Myocyte (in vitro differentiated cells): ENCODE measurements around the gene LRP8. TPM values are rescaled to one million over a fixed set of nuclear protein-coding genes. Genes with fewer than 3 reads are reported as not detected.
"Not testable (repeated sequence)": the region's sequence is repeated elsewhere in the genome, so short reads cannot be mapped to it uniquely, and the experiment has no call there.

Experiments
- DNase-seq: peaks from one replicate; pipeline ENCODE4 v3.0.0-alpha.2; 2012; ENCODE audit warnings: low read depth
- total RNA-seq: library from RNA; depleted of rRNA; stranded (reverse); fragments of >200 nt; gene quantifications from 2 replicates; pipeline ENCODE4 v1.2.3, GENCODE V29; 2014

The LRP8 gene
- total RNA-seq, 1 donor from 2014 or later = 38.0 TPM

DNA sequence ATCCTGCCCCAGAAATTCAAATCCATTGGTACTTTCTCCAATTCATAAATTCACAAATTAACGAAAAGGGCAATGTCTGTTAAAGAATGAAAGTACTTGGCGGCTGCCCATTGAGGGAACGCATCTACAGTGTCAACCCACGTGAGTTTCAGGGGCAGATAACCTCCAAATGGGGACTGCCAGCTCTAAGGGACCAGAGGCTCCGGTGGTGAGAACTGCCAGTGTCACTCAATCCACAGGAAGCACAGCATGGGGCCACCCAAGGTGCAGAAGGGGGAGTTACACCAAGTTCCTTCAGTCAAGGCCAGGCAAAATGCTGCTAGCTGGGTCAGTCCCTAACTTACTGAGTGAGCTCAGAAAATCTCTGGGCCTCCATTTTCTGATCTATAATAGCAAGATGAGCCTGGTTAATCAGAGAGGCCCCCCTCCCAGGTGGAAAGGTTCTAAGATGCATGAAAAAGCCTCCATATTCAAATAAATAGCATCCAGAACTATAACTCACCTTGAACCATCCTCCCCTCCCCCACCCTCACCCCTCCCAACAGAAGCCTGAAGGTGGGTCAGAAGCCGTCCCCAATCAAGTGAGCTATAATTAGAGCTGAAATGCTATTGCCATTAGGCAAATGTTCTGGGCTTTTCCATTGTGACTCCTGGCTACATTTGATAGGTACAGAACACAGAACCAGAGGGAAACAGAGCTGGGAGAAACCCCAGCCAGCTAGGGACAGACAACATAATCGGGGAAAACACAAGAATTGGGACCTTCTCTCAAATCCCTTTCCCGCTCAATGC, 41.7 kb downstream of the LRP8 start:
- DNase-seq = no peak

DNA sequence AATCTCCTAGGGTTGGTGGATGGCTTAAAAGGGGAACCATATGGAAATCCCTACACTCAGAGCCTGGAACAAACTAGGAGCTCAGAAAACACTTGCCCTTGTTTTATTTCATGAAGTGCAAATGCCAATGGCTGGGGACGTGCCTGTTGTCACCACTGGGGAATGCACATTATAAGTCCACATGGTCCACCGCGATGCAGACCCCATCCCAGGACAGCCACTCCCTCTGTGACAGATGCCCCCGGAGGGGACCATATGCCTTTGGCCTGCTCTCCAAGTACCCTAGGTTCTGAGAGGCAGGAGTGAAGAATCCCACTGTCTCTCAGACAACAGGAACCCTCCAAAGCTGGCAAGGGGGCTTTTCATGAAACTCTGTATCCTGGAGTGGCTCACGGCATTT, 42.3 kb downstream of the LRP8 start:
- DNase-seq = no peak

DNA sequence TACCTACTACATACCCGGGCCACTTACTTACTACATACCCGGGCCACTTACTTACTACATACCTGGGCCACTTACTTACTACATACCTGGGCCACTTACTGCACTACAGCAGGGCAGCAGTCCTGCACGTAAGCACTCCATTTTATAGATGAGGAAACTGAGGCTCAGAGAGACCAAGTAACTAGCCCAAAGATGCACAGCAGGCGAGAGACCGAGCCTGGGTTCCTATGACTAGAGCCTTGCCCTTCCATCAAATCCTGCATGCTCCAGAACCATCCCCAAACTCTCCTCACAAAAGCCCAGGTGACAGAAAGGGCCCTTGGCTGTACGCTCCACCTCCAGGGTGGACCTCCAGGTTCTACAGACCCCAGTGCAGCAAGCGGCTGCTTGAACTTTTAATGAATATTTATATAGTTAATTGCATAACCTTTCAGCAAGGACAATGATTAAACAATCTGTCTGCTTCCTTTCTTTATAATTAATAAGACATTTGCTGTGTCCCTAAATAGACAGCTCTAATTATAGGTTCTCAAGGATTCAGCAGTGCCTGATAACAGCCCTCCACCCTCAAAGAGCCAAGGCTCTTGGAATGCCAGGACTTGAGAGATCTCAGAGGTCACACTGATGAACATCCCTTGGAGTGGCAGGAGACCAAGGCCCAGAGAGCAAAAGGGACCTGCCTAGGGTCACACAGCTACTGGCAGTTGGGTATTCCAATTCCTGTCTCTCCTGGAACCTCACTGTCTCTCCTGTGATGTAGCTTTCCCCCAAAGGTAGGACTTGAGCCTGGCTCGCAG, 43.4 kb downstream of the LRP8 start:
- no peak for DNase-seq

DNA sequence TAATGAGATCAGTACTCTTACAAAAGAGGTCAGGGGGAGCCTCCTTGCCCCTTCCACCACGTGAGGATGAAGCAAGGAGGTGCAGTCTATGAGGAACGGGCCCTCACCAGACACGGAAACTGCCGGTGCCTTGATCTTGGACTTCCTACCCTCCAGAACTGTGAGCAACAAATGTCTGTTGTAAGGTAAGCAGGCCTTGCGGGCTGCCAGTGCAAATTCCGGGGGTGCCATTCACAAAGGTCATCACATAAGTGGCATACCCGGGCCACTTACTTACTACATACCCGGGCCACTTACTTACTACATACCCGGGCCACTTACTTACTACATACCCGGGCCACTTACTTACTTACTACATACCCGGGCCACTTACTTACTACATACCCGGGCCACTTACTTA, 44.7 kb downstream of the LRP8 start:
- not testable (repeated sequence) for DNase-seq

DNA sequence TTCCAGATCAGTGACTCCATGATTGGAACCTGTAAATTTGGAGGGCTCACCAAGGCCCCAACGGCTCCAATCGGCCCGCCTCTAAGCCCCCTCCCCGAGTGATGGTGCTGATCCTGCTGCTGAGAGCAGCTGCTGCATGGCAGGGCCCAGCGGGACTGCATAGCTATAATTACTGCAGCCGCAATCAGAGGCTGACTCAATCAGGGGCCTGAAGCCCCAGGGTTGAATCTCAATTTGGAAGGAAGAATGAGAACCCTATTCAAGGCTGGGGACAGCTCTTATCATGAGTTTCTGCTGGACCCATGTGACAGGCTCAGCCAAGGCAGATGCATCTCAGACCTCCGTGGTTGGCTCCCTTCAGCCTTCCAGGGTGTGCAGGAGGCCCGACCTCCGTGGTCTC, 46.7 kb downstream of the LRP8 start:
- no peak for DNase-seq

DNA sequence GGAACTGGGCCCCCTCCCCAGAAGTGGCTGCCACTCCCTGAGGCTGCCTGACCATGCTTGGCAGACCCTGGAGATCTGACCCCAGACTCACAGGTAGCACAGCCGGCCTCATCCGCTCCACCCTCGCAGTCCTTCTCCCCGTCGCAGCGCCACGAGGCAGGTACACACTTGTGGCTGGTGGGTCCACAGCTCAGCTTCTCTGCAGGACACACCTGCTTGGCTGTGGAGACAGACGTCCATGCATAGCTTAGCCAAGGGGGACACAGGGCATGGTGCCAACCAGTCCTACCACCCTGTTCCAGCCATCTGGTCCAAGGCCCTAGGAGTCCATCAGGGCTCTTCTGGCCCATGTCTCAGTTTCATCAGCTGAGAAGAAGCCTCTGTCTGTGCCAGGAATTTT, 47.4 kb downstream of the LRP8 start:
- no peak for DNase-seq

DNA sequence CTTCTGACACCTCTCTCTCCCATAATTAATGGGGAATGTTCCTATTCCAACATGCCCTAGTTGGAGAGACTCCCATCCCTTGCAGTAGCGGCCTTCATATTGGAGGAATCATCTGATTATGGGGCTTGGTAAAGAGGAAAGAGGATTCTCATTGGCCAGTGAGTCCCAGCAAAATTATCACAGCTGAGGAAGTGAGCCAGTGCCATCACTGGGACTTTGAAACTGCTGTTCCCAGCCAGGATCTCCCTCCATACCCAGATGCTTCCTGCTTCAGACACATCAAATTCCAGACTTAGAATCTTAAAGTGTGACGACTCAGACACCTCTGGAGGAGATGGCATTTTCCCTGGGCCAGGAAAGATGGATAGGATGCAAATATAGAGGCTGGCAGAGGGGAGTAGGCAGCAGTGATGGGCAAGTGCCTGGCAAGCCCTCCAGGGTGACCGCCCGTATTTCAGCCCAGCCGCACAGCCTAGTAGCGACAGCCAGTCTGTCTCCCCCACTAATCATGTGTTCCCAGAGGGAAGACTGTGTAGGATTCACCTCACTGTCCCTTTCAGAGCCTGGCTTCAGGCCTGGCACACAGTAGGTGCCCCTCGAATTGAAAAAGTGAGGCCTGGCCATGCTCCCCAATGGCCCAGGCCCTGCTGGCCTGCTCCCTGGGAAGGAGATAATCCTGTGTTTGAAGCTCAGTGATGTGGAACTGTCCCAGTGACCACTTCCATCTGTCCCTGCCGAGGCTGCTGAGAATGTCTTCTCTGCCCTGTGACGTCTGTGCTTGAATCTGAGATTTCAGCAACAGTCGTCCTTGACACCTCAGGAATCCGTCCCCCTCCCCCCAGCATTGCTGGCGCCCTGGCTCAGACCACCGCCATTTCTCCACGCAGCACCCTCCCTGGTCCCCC, 48.3 kb downstream of the LRP8 start:
- DNase-seq = no peak

DNA sequence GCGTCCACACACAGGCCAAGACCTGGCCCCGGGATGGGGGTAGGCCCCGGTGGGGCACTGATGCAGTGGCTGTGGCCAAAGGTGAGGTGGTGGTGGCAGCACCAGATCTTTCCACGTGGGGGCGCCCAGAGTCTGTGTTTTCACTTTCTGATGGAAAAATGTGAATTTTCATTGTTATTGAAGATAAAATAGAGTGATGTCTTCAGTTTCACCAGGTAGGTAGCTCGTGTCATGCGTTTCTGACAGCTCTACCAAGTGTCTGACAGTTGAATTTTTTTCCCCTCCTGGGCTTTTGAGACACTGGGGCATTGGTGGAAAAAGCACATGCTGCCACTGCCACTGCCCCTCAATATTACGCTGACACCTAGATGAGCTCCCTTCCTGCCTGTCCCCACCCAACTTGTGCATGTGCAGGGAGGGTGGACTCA, 49.6 kb downstream of the LRP8 start:
- DNase-seq = peak; percentile 38

DNA sequence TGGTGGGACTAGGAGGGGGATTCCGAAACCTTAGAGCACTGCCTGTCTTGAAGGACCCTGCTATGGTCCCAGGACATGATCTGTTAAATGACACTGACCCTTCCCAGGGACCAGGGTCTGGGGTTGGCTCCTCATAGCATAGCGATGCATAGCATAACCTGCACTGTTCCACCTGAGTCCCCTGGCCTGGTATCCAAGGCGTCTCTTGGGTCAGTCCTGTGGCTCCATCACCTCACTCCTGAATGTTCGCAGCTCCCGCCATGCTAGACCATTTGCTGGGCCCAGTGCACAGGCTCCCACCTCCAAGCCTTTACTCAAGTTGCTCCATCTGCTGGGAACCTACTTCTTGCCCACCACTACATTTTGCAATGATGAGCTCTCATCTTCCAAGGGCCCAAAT, 50.5 kb downstream of the LRP8 start:
- no peak for DNase-seq

DNA sequence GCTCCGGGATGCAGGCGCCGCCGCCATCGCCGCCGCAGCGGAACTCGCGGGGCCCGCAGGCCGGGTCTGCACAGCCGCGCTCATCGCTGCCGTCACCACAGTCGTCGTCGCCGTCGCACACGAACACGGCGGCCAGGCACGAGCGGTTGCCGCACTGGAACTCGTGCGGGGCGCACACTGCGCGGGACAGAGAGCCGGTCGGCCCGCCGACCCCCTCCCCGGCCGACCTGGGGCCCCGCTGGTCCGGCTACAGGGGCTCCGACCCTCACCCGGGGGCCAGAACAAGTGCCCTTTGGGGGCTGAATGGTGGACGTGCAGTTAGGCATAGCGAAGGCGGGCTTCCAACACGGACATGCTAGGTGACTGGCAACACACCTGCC, 51.0 kb downstream of the LRP8 start:
- no peak for DNase-seq

DNA sequence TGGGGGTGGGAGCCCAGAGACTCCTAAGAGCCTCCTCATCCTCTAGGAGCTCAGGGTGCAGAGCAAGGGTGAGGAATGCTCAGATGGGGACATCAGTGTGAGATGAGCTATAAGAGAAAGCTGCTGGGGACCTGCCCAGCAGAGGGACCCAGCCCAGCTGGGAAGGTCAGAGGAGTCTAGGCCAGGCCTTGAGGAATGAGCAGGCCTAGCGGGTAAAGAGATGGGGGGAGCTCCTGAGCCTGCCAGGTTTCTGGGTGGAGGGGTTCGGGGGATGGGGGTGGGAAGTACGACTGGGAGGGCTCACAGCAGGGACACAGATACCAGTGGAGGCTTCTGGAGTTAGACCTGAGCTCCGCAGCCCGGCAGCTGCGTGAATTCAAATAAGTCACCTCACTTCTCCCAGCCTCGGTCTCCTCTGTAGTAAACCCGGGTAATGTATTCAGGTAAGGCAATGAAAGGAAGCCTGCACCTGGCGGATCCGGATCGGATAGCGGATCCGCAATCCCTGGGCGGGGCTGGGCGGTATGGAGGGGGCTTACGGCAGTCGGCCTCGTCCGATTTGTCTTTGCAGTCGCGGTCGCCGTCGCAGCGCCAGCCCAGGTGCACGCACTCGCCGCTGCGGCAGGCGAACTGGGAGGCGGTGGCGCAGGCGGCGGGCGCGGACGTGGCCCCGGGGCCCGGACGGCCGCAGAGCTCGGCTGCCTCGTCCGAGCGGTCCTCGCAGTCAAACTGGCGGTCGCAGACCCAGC, 51.5 kb downstream of the LRP8 start:
- no peak for DNase-seq

DNA sequence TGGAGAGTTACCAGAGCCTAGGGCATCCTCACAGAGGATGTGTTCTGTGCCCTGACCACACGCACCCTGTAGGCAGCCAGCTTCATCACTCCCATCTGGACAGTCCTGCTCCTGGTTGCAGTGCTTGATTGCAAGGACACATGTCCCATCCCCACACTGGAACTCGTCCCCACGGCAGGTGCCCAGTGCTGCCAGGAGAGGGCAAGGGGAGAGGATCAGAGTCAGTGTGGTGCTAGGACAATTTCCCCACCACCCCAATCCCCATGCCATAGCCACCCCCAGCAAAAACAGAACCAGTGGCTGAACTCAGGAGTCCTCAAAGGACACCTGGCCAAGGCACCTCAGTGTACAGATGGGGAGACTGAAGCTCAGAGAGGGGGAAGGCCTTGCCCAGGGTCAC, 52.3 kb downstream of the LRP8 start:
- no peak for DNase-seq

DNA sequence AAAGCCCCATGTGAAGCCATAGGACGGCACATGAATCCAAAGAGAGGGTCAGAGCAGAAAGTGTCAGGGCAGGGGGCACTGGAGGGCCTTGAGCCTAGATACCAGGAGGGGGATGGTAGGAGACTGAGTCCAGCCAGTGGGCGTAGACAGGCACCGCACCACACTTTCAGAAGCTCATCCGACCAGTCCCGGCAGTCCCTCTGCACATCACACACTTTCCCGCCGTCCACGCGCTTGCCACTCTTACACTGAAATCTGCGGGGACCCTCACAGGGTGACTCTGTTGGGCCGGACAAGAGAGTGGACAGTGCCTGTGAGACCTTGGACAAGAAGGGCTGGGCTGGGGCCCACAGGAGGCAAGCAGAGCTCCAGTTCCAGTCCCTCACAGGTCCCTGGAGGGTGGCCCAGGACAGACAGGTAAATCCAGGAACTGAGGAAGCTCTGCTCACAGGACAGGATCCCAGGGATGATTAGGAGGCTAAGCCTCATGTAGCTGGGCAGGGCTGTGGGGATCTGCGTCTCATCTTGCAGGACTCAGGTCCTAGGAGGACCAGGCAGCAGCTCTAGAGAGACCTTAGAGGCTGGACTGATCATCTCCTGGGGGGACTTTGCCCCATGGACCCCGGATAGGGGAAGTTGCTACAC, 53.2 kb downstream of the LRP8 start:
- no peak for DNase-seq

DNA sequence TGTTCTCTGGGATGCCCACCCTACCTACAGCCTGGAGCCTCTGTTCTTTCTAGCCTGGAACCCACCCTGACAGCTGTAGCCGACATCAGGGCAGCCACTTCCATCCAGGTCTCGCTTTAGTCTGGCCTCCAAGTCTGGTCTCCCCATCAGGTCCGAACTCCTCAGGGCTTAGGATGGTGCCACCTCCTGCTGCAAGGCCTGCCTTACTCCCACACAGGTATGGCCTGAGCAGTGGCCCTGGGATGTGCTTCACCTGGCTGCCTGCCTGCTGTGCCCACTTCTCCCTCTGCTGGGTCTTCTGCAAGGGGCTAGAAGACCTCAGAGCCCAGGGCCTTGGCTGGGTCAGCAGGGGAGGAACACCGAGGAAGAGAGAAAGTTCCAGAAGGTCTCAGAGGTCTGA, 53.8 kb downstream of the LRP8 start:
- no peak for DNase-seq

DNA sequence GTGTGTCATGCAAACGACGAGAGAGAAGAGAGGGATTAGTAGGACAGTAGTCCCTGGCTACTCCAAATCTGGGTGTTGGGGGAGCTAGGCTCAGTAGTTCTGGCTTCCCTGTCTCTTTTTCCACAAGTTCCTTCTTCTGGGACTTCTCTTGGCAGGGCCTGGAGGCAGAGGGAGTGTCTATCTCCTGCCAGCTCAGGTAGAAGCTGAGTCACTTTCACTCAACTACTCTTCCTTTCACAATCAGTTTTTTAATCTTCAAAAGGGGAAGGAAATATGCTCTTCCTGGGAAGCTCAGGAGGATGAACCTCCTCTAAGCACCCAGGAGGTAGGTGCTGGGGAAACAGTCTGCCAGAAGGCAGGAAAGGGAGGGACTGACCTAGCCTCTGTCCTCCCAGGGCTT, 54.3 kb downstream of the LRP8 start:
- DNase-seq = no peak

DNA sequence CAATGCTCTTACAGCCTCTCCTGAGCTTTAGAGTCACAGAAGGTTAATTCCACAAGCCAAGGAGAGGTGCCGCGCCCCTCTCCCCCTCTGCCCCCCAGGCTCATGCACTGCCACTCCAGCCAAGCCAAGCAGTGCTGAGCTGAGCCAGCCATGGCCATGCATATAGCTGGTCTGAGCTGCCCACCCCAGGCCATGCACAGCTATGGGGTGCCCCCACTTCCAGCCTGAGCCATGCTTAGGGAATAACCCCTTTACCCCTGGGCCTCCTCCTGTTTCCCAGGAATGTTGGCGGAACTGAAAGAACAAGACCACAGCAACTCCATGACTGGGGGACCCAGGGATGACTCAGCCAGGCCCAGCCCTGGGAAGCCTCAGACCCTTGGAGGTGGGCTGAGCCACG, 55.5 kb downstream of the LRP8 start:
- no peak for DNase-seq

DNA sequence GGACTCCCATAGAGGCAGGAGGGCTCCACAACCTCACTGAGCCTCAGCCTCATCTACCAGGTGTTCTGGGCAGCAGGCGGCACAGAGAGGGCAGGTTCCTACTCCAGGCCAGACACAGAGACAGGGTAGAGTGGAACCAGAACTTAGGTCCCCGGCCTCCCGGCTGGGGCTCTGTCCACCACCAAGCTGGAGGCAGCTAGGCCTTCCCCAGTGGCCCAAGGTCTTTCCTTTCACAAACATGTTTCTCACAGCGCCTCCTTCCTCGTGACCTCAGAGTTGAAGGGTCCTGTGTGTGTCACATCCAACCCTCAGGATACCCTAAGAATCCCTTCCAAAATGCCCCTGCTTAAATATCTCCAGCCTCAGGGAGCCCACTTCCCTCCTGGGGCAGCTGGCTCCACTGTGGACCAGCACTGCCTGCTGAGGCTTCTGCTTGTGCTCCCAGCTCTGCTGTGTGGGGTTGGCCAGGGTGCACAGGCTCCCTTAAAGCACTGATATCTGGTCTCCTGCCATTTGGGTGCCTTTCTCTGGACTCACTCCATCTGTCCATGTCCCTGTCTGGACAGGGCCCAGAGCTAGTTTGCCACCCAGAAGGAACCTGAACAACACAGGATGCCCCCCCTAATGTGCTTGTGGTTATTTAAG, 56.3 kb downstream of the LRP8 start:
- no peak for DNase-seq

DNA sequence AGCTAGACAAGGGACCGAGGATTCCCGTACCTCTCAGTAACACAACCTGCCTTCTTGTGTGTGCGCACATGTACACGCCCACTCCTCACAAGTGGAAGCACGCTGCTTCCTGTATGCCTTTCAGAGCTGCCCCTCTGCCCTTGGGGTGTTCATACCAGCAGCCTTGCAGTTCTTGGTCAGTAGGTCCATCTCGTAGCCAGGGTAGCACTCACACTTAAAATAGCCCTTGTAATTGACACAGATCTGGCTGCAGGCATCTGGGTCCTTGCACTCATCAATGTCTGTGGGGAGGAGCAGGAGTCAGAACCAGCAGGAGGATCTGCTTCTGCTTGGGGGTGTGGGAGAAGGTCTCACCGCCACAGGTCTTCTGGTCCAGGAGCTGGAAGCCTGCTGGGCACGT, 57.0 kb downstream of the LRP8 start:
- DNase-seq = no peak

DNA sequence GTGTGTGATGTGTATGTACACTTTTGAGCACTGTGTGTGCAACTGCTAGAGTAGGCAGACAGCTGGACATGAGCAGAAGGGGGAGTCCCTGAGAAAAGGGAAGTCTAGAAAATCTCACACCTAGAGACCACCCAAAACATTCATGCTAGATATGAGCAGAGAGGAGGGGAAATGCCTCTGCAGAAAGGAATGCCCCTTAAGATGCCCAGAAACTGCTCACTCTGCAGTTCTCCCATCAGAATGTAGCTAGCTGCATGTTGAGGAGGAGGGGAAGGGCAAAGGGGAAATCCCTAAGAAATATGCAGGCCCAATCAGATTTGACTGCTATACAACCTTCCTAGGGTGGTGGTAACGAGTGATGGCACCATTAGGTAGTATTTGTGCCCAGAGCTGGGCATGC, 57.8 kb downstream of the LRP8 start:
- DNase-seq = no peak

DNA sequence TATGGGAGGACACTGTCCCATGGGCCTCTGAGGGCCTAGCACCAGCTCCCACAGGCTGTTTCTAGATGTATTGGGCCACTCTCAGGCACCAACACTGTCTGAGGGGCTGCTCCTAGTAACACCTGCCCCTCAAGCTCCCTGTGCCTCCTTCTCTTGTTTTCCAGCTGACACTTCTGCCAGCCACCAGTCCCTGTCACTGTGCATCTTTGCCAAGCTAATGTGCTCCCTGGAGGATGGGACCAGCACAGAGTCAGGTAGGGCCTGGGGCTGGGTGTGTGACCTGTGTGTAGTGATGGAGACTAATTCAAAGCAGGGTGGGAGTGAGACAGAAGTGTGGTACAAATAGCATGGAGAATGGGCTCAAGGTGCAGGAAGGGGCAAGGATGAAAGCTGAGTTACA, 60.1 kb downstream of the LRP8 start:
- DNase-seq = no peak
